Measurements from ENCODE around the gene HS6ST3.

Gene HS6ST3

DNA sequence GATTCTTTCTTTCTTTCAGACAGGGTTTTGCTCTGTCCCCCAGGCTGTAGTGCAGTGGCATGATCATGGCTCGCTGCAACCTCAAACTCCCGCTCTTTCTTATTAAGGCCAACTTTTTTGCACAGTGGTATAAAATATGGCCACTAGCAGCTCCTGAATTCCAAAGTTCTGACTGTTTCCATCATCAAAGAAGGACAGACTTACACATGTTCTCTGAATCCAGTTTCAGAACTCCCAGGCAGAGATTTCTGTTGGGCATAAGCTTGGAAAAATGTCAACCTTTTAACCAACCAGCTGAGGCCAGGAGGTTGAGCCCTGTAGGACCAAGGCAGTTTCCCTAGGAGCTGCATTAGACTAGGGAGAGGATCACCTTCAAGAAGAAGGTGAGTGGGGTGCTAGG is 184.1 kb downstream of the HS6ST3 start:
- no peak for DNase-seq
- no peak for TF ChIP-seq GATA1 (IDR thresholded peaks at IDR 0.05; ENCODE audit: low read depth, low read length)
- no peak for TF ChIP-seq POLR2A (IDR thresholded peaks at IDR 0.05; ENCODE audit: low read length)

DNA sequence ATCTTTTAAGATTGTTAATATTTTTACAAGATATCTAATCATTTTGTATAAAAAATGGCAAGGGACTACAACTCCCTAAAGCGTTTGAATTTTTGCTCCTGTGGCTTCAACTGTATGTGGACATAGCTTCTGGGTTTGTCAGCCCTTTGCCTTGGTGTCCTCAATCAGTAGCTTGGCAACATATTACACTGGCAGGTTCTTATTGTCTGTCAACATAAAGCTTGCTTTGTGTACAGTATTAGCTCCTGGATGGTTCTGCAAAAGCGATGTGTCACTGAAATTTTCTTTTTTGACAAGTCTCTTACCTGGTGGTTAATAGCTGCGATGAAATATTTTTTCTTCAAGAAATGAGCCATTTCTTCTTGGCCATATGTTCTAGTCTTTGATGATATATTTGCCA is 190.0 kb downstream of the HS6ST3 start:
- TF ChIP-seq POLR2A (IDR thresholded peaks at IDR 0.05; ENCODE audit: low read length) (no peak), GATA1 (IDR thresholded peaks at IDR 0.05; ENCODE audit: low read depth, low read length) (no peak)

GRCh38 chr13:96284971-96285370 is 195.1 kb downstream of the HS6ST3 start:
- TF ChIP-seq GATA1 (IDR thresholded peaks at IDR 0.05; ENCODE audit: low read depth, low read length) (no peak), POLR2A (IDR thresholded peaks at IDR 0.05; ENCODE audit: low read length) (no peak)
- DNase-seq, result no peak

More for the DNA sequence above, 190.0 kb downstream of the HS6ST3 start:
- no peak for DNase-seq

- no peak for DNase-seq
- no peak for TF ChIP-seq POLR2A (IDR thresholded peaks at IDR 0.05; ENCODE audit: low read length)
- TF ChIP-seq GATA1 (IDR thresholded peaks at IDR 0.05; ENCODE audit: low read depth, low read length), result no peak
Measured at GRCh38 chr13:96285729-96286128, 195.8 kb downstream of the HS6ST3 start.

GRCh38 chr13:96294930-96295881 is 205.3 kb downstream of the HS6ST3 start:
- TF ChIP-seq POLR2A (IDR thresholded peaks at IDR 0.05; ENCODE audit: low read length) (no peak), GATA1 (IDR thresholded peaks at IDR 0.05; ENCODE audit: low read depth, low read length) (no peak)
- DNase-seq, result no peak

GRCh38 chr13:96297360-96297759 is 207.5 kb downstream of the HS6ST3 start:
- TF ChIP-seq GATA1 (IDR thresholded peaks at IDR 0.05; ENCODE audit: low read depth, low read length), result no peak
- TF ChIP-seq POLR2A (IDR thresholded peaks at IDR 0.05; ENCODE audit: low read length), result no peak
- no peak for DNase-seq

GRCh38 chr13:96299235-96299634 is 209.3 kb downstream of the HS6ST3 start:
- no peak for DNase-seq

GRCh38 chr13:96308568-96308967 is 218.7 kb downstream of the HS6ST3 start:
- TF ChIP-seq POLR2A (IDR thresholded peaks at IDR 0.05; ENCODE audit: low read length), result no peak
- TF ChIP-seq GATA1 (IDR thresholded peaks at IDR 0.05; ENCODE audit: low read depth, low read length), result no peak

More at GRCh38 chr13:96299235-96299634, 209.3 kb downstream of the HS6ST3 start:
- no peak for TF ChIP-seq GATA1 (IDR thresholded peaks at IDR 0.05; ENCODE audit: low read depth, low read length)
- no peak for TF ChIP-seq POLR2A (IDR thresholded peaks at IDR 0.05; ENCODE audit: low read length)

GRCh38 chr13:96314974-96315373 is 225.1 kb downstream of the HS6ST3 start:
- no peak for DNase-seq
- no peak for TF ChIP-seq POLR2A (IDR thresholded peaks at IDR 0.05; ENCODE audit: low read length)
- TF ChIP-seq GATA1 (IDR thresholded peaks at IDR 0.05; ENCODE audit: low read depth, low read length), result no peak

More at GRCh38 chr13:96308568-96308967, 218.7 kb downstream of the HS6ST3 start:
- no peak for DNase-seq

DNA sequence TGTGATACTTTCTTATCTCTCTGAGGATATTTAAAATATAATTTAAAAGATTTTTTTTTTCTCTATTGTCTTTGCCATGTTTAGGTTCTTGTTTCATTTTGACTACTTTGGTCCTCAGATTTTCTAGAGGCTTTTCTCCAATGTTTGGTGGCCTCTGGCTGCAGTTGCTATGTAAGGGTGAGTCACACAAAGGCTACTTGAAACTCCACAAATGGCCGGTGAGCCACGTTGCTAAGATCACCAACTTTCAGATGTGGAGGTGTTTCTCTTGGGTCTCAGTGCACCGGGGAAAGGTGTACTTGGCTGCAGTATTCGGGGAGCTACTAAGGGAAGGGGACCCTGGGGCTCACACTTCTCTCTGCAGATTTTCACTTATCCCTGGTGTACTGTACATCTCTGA is 248.1 kb downstream of the HS6ST3 start:
- DNase-seq, result no peak

DNA sequence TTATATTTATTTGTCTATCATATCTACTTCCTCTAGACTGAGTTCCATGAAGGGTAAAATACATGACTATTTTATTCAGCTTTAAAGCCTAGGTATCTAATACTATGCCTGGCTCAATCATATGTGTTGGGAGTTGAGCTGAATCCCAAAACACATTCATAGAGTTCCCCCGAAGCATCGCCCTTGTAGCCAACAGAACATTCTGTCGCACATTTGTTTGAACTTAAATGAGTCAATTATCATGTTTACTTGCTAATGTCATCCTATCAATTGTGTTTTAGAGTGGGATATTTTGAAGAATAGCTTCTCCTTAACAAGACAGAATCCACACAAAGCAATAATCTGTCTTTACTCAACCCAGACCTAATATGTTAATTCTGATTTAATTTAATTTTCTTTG is 252.4 kb downstream of the HS6ST3 start:
- TF ChIP-seq POLR2A (IDR thresholded peaks at IDR 0.05; ENCODE audit: low read length), result no peak
- TF ChIP-seq GATA1 (IDR thresholded peaks at IDR 0.05; ENCODE audit: low read depth, low read length), result no peak
- no peak for DNase-seq

More for the DNA sequence above, 248.1 kb downstream of the HS6ST3 start:
- TF ChIP-seq POLR2A (IDR thresholded peaks at IDR 0.05; ENCODE audit: low read length) (no peak), GATA1 (IDR thresholded peaks at IDR 0.05; ENCODE audit: low read depth, low read length) (no peak)

- TF ChIP-seq POLR2A (IDR thresholded peaks at IDR 0.05; ENCODE audit: low read length), result no peak
- no peak for TF ChIP-seq GATA1 (IDR thresholded peaks at IDR 0.05; ENCODE audit: low read depth, low read length)
- no peak for DNase-seq
Measured at GRCh38 chr13:96342852-96343465, 253.1 kb downstream of the HS6ST3 start.

DNA sequence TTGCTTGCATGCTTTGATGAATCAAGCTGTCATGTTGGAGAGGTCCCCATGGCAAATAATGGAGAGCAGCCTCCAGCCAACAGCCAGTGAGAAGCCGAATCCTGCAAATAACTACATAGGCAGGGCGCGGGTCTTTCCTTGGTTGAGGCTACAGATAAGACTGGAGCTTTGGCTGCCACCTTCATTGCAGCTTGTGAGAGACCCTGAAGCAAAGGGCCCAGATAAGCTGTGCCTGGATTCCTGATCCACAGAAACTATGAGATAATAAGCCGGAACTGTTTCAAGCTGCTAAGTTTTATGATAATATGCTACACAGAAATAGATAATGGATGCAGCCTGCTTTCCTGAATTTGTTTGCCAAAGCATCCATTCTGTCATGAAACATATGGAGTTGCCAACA is 257.0 kb downstream of the HS6ST3 start:
- TF ChIP-seq GATA1 (IDR thresholded peaks at IDR 0.05; ENCODE audit: low read depth, low read length), result no peak
- TF ChIP-seq POLR2A (IDR thresholded peaks at IDR 0.05; ENCODE audit: low read length), result no peak
- no peak for DNase-seq

GRCh38 chr13:96373597-96373996 is 283.7 kb downstream of the HS6ST3 start:
- no peak for DNase-seq
- TF ChIP-seq GATA1 (IDR thresholded peaks at IDR 0.05; ENCODE audit: low read depth, low read length), result no peak
- TF ChIP-seq POLR2A (IDR thresholded peaks at IDR 0.05; ENCODE audit: low read length), result no peak
